Caco-2 (cell line): ENCODE measurements around the gene TSC22D2. TPM values are rescaled to one million over a fixed set of nuclear protein-coding genes. Genes with fewer than 3 reads are reported as not detected.

Source experiments
- BruUV-seq: library from RNA; stranded (reverse); fragments of 400-500 nt; replicated peaks from 2 replicates; lab custom pipeline; 2021; lab: Mats Ljungman, UMichigan
- CTCF ChIA-PET: fragments of 300-600 bp; sonication (Branson Sonifier 250); formaldehyde crosslinking; loops from one replicate; lab custom pipeline; 2022; ENCODE audit warnings: antibody characterized with exemption; lab: Charles Lee
- POLR2A ChIA-PET: fragments of 300-600 bp; sonication (Branson Sonifier 250); formaldehyde crosslinking; loops from one replicate; lab custom pipeline; 2022; ENCODE audit warnings: antibody characterized with exemption; lab: Charles Lee
- DNase-seq, 2 experiments: peaks; one replicate each; pipeline versions ENCODE4 v3.0.0 to v3.0.0-alpha.2; 2020 to 2022
- H3K27me3 ChIP-seq: replicated peaks from 2 replicates; pipeline ENCODE4 v1.6.0; 2011; ENCODE audit warnings: low read length; ENCODE audit not compliant: control insufficient read depth, insufficient read depth
- H3K36me3 ChIP-seq: 2 replicates; pipeline ENCODE4 v1.5.1; 2011; ENCODE audit warnings: low read length; ENCODE audit not compliant: control insufficient read depth, insufficient read depth
- H3K4me1 ChIP-seq: fragments of 250-450 bp; sonication (Bioruptor Pico); 2 replicates; pipeline ENCODE4 v1.5.1; 2020; ENCODE audit warnings: mild to moderate bottlenecking
- H3K4me3 ChIP-seq: 2 replicates; pipeline ENCODE4 v1.5.1; 2011; ENCODE audit warnings: low read depth, mild to moderate bottlenecking, control low read depth, low read length
- H3K9me3 ChIP-seq: fragments of 250-450 bp; sonication (Bioruptor Pico); 2 replicates; pipeline ENCODE4 v1.5.1; 2020; ENCODE audit warnings: mild to moderate bottlenecking, moderate library complexity
- H3K27ac Mint-ChIP-seq: one replicate; pipeline ENCODE4 v1.8.0; 2022; ENCODE audit warnings: mixed read lengths; ENCODE audit not compliant: unreplicated experiment
- H3K27me3 Mint-ChIP-seq: one replicate; pipeline ENCODE4 v1.8.0; 2022; ENCODE audit warnings: mixed read lengths; ENCODE audit not compliant: insufficient read depth, unreplicated experiment
- H3K36me3 Mint-ChIP-seq: one replicate; pipeline ENCODE4 v1.8.0; 2022; ENCODE audit warnings: mild to moderate bottlenecking, mixed read lengths; ENCODE audit not compliant: insufficient read depth, unreplicated experiment
- H3K4me1 Mint-ChIP-seq: one replicate; pipeline ENCODE4 v1.8.0; 2022; ENCODE audit warnings: low read depth, mixed read lengths; ENCODE audit not compliant: unreplicated experiment
- H3K4me3 Mint-ChIP-seq: one replicate; pipeline ENCODE4 v1.8.0; 2022; ENCODE audit warnings: mild to moderate bottlenecking, moderate library complexity, mixed read lengths; ENCODE audit not compliant: unreplicated experiment
- H3K9me3 Mint-ChIP-seq: one replicate; pipeline ENCODE4 v1.8.0; 2022; ENCODE audit warnings: mixed read lengths; ENCODE audit not compliant: unreplicated experiment
- intact Hi-C: fragments of 100-400 bp; cut with micrococcal nuclease; formaldehyde crosslinking; loops from one replicate; pipeline ENCODE4 v1.10.0; 2022; ENCODE audit not compliant: unreplicated experiment
- total RNA-seq: library from RNA; stranded (reverse); gene quantifications from 2 replicates; pipeline ENCODE4 v1.2.3, GENCODE V29; 2022
- TF ChIP-seq, protein P1 (sequence below), 2 experiments: fragments of 200-600 bp in 1 of 2; IDR thresholded peaks; 1 replicate in 1 of 2; 2 replicates in 1 of 2; pipeline versions ENCODE4 v1.5.1 to v1.8.0; 2011 to 2022; ENCODE audit warnings: antibody characterized with exemption in 1 of 2, control low read depth in 1 of 2, inconsistent platforms in 1 of 2, low read depth in 1 of 2, low read length in 1 of 2, mild to moderate bottlenecking in 1 of 2, moderate library complexity in 1 of 2; ENCODE audit not compliant: insufficient read depth in 1 of 2, severe bottlenecking in 1 of 2, unreplicated experiment in 1 of 2

The TSC22D2 gene
- total RNA-seq, 1 experiment from 2014 or later, result 30.8 TPM

DNA sequence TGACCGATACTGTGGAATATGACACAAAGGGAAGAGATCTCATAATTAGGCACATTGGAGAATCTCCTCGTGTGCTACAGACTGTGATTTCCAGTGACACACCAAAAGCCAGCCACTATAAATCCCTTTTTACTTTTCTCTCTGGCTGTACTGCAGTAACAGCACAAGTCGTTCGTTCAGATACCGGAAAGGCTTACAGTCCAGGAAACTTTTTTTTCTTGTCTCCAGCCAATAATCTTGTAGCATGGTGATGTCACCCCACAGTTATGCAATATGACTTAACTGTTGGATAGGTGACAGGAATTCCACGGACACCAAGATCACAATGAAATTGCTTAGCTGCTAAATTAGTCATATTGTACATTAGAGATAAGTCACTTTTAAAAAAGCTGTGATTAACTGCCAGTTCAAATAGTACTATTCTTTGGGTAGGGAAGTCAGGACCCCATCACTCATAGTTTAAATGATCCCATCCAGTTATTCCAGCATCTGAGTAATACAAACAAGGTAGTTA, 36.3 kb upstream of the TSC22D2 start:
- Mint-ChIP-seq H3K27me3 (no peaks in the 10 kb centered on the region), H3K27ac (peak overlapping the region; percentile 86), H3K4me3 (peak overlapping the region; percentile 71), H3K36me3 (no peaks in the 10 kb centered on the region), H3K9me3 (no peaks in the 10 kb centered on the region), H3K4me1 (peaks cover 23% of the 10 kb centered on the region)
- CTCF ChIA-PET, result no interaction called here
- peaks cover 46% of the 10 kb centered on the region for H3K4me1 ChIP-seq
- no peaks in the 10 kb centered on the region for H3K36me3 ChIP-seq
- DNase-seq, result peak; percentile 72 to 78
- TF ChIP-seq, protein P1, sequence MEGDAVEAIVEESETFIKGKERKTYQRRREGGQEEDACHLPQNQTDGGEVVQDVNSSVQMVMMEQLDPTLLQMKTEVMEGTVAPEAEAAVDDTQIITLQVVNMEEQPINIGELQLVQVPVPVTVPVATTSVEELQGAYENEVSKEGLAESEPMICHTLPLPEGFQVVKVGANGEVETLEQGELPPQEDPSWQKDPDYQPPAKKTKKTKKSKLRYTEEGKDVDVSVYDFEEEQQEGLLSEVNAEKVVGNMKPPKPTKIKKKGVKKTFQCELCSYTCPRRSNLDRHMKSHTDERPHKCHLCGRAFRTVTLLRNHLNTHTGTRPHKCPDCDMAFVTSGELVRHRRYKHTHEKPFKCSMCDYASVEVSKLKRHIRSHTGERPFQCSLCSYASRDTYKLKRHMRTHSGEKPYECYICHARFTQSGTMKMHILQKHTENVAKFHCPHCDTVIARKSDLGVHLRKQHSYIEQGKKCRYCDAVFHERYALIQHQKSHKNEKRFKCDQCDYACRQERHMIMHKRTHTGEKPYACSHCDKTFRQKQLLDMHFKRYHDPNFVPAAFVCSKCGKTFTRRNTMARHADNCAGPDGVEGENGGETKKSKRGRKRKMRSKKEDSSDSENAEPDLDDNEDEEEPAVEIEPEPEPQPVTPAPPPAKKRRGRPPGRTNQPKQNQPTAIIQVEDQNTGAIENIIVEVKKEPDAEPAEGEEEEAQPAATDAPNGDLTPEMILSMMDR (IDR thresholded peaks at IDR 0.05; ENCODE audit: insufficient read depth in 1 of 2, low read depth in 1 of 2, low read length in 1 of 2, severe bottlenecking in 1 of 2, unreplicated experiment in 1 of 2), result no peak
- intact Hi-C loops, result loop anchor here (2.0 kb wide), 3 partner anchors 57 to 129 kb away; no protein-coding TSS in a partner anchor
- POLR2A ChIA-PET, result interaction anchor here (0.9 kb wide), 1 partner anchor 37 kb away, joined by 3 read pairs; the partner anchor contains the start of gene TSC22D2
- H3K27me3 ChIP-seq, result no peaks in the 10 kb centered on the region
- H3K9me3 ChIP-seq, result no peaks in the 10 kb centered on the region
- peak overlapping the region; percentile 43 for H3K4me3 ChIP-seq
- BruUV-seq, result no TSS peak

DNA sequence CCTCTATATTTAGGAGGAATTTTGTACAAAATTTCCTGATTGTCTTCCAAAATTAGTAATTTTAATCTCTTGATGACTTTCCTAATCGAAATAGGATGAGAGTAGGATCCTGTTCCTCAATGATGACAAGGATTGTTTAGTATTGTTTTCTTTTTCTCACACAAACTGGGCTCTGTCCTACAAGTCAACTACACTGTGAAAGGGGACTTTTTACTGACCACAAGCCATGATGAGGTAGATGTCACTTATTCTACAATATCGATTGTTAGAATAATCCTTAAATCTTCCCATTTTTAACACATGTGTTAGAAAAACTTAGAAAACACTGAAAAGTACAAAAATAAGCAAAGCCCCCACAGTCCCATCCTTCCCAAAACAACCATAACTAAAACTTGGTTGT, 35.8 kb upstream of the TSC22D2 start:
- no peaks in the 10 kb centered on the region for H3K36me3 Mint-ChIP-seq
- CTCF ChIA-PET, result no interaction called here
- BruUV-seq, result no TSS peak
- Histone ChIP-seq H3K9me3 (no peaks in the 10 kb centered on the region), H3K36me3 (no peaks in the 10 kb centered on the region), H3K4me3 (no peak overlapping the region), H3K4me1 (peaks cover 46% of the 10 kb centered on the region), H3K27me3 (no peaks in the 10 kb centered on the region)
- no peaks in the 10 kb centered on the region for H3K9me3 Mint-ChIP-seq
- intact Hi-C loops, result no loop called here
- no peak overlapping the region for H3K4me3 Mint-ChIP-seq
- TF ChIP-seq, protein P1 (IDR thresholded peaks at IDR 0.05; ENCODE audit: insufficient read depth in 1 of 2, low read depth in 1 of 2, low read length in 1 of 2, severe bottlenecking in 1 of 2, unreplicated experiment in 1 of 2), result no peak
- no peaks in the 10 kb centered on the region for H3K27me3 Mint-ChIP-seq
- POLR2A ChIA-PET, result interaction anchor here (0.9 kb wide), 1 partner anchor 36 kb away, joined by 3 read pairs; the partner anchor contains the start of gene TSC22D2
- DNase-seq, result no peak
- H3K27ac Mint-ChIP-seq, result peak overlapping the region; percentile 86
- H3K4me1 Mint-ChIP-seq, result peaks cover 23% of the 10 kb centered on the region

DNA sequence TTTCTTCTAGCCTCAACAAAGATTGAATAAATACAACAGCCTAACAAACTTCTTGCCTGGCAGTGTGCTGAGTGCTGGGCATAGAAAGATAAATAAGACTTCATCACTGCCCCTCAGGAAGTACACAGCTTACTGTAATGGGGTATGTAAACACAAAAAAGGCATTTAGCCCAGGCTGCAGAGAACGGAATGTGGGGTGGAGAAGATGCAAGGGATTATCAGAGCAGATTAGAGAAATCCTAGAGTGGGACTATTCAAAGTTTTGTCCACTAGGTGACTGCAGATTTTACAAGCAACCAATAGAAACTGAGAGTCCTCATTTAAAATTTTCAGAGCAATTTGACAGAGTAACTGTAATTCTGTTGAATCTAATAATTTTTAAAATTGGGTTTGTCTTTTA, 35.4 kb upstream of the TSC22D2 start:
- Mint-ChIP-seq H3K4me1 (peaks cover 24% of the 10 kb centered on the region), H3K36me3 (no peaks in the 10 kb centered on the region), H3K27me3 (no peaks in the 10 kb centered on the region), H3K9me3 (no peaks in the 10 kb centered on the region), H3K4me3 (no peak overlapping the region), H3K27ac (peak overlapping the region; percentile 86)
- no peaks in the 10 kb centered on the region for H3K36me3 ChIP-seq
- H3K9me3 ChIP-seq, result no peaks in the 10 kb centered on the region
- H3K4me3 ChIP-seq, result no peak overlapping the region
- peaks cover 46% of the 10 kb centered on the region for H3K4me1 ChIP-seq
- TF ChIP-seq, protein P1 (IDR thresholded peaks at IDR 0.05; ENCODE audit: insufficient read depth in 1 of 2, low read depth in 1 of 2, low read length in 1 of 2, severe bottlenecking in 1 of 2, unreplicated experiment in 1 of 2), result peak in 1 of 2 experiments; percentile 31
- POLR2A ChIA-PET, result no interaction called here
- CTCF ChIA-PET, result no interaction called here
- intact Hi-C loops, result no loop called here
- H3K27me3 ChIP-seq, result no peaks in the 10 kb centered on the region
- peak in 1 of 2 experiments; percentile 34 for DNase-seq
- no TSS peak for BruUV-seq
